GM23338 (cell line): Measurements from ENCODE around the gene ERAP2. TPM values are rescaled to one million over a fixed set of nuclear protein-coding genes. Genes with fewer than 3 reads are reported as not detected.
"Not testable (repeated sequence)": the region's sequence is repeated elsewhere in the genome, so short reads cannot be mapped to it uniquely, and the experiment has no call there.

ENCODE experiments used
- ATAC-seq: fragments of 200-7000 bp; cut with Tn5 transposase; 3 replicates; pipeline ENCODE4 v1.9.1; 2020
- DNase-seq: peaks from one replicate; pipeline ENCODE4 v3.0.0-alpha.2; 2015; ENCODE audit warnings: low spot score
- H2AFZ ChIP-seq: fragments of 200-600 bp; sonication (generic); 2 replicates; pipeline ENCODE4 v1.8.0; 2016; ENCODE audit warnings: antibody characterized with exemption, mild to moderate bottlenecking, moderate library complexity
- H3F3A ChIP-seq: fragments of 200-600 bp; sonication (generic); replicated peaks from 2 replicates; pipeline ENCODE4 v1.8.0; 2017; ENCODE audit warnings: antibody characterized with exemption, mixed run types, low read depth
- H3K27ac ChIP-seq: fragments of 200-600 bp; sonication (generic); 2 replicates; pipeline ENCODE4 v1.6.1; 2016; ENCODE audit warnings: low read depth
- H3K27me3 ChIP-seq: fragments of 200-600 bp; sonication (generic); 2 replicates; pipeline ENCODE4 v1.8.0; 2016; ENCODE audit warnings: mild to moderate bottlenecking, mixed run types, moderate library complexity; ENCODE audit not compliant: insufficient read depth
- H3K36me3 ChIP-seq: fragments of 200-600 bp; sonication (generic); 2 replicates; pipeline ENCODE4 v1.8.0; 2016; ENCODE audit warnings: mild to moderate bottlenecking; ENCODE audit not compliant: insufficient read depth
- H3K4me1 ChIP-seq: fragments of 200-600 bp; sonication (generic); 2 replicates; pipeline ENCODE4 v1.8.0; 2016; ENCODE audit warnings: mild to moderate bottlenecking, moderate library complexity; ENCODE audit not compliant: insufficient read depth
- H3K4me2 ChIP-seq: fragments of 200-600 bp; sonication (generic); 2 replicates; pipeline ENCODE4 v1.7.1; 2017; ENCODE audit warnings: mixed run types
- H3K4me3 ChIP-seq: fragments of 200-600 bp; sonication (generic); 2 replicates; pipeline ENCODE4 v1.6.1; 2016; ENCODE audit warnings: mixed run types
- H3K79me2 ChIP-seq: fragments of 200-600 bp; sonication (generic); replicated peaks from 2 replicates; pipeline ENCODE4 v1.8.0; 2017; ENCODE audit warnings: mild to moderate bottlenecking; ENCODE audit not compliant: insufficient read depth
- H3K9me2 ChIP-seq: fragments of 200-600 bp; sonication (generic); 2 replicates; pipeline ENCODE4 v1.8.0; 2017; ENCODE audit not compliant: insufficient read depth
- H4K20me1 ChIP-seq: fragments of 200-600 bp; sonication (generic); replicated peaks from 2 replicates; pipeline ENCODE4 v1.8.0; 2017; ENCODE audit warnings: mild to moderate bottlenecking; ENCODE audit not compliant: insufficient read depth
- H3K27ac Mint-ChIP-seq: 2 replicates; pipeline ENCODE4 v1.8.0; 2020; ENCODE audit warnings: inconsistent platforms, mild to moderate bottlenecking, moderate library complexity, mixed read lengths
- H3K27me3 Mint-ChIP-seq: 3 replicates; pipeline ENCODE4 v1.8.0; 2022; ENCODE audit warnings: low read depth, mild to moderate bottlenecking, moderate library complexity, mixed read lengths, inconsistent platforms; ENCODE audit not compliant: insufficient read depth, poor library complexity
- H3K36me3 Mint-ChIP-seq: 3 replicates; pipeline ENCODE4 v1.8.0; 2021; ENCODE audit warnings: low read depth, mild to moderate bottlenecking, inconsistent platforms, moderate library complexity, mixed read lengths
- H3K4me1 Mint-ChIP-seq: 3 replicates; pipeline ENCODE4 v1.8.0; 2020; ENCODE audit warnings: mild to moderate bottlenecking, inconsistent platforms, mixed read lengths
- H3K4me3 Mint-ChIP-seq: 3 replicates; pipeline ENCODE4 v1.8.0; 2021; ENCODE audit warnings: moderate library complexity, mild to moderate bottlenecking, inconsistent platforms, mixed read lengths
- H3K9me3 Mint-ChIP-seq: 3 replicates; pipeline ENCODE4 v1.8.0; 2020; ENCODE audit warnings: moderate library complexity, mild to moderate bottlenecking, inconsistent platforms, mixed read lengths
- EZH2 ChIP-seq: fragments of 200-600 bp; sonication (generic); IDR thresholded peaks from one replicate; pipeline ENCODE4 v1.8.0; 2017; ENCODE audit warnings: antibody characterized with exemption, mild to moderate bottlenecking, low read depth; ENCODE audit not compliant: unreplicated experiment
- STAT1 ChIP-seq: IDR thresholded peaks from one replicate; pipeline ENCODE4 v1.6.1; 2016; ENCODE audit warnings: antibody characterized with exemption; ENCODE audit not compliant: unreplicated experiment
- polyA plus RNA-seq: library from polyadenylated mRNA; unstranded; fragments of >200 nt; fragmentation: Nextera tagmentation; extraction: Ambion mirVana; gene quantifications from 2 replicates; pipeline ENCODE4 v1.2.1, GENCODE V29; 2016
- total RNA-seq: library from RNA; depleted of rRNA; stranded (reverse); fragments of >200 nt; shearing (Covaris generic); gene quantifications from 2 replicates; pipeline ENCODE4 v1.2.3, GENCODE V29; 2014
- TF ChIP-seq, protein P1 (sequence below): fragments of 250-450 bp; sonication (Bioruptor Pico); IDR thresholded peaks from 2 replicates; pipeline ENCODE4 v1.5.0; 2020; ENCODE audit warnings: mild to moderate bottlenecking, moderate library complexity

ERAP2 gene
- total and polyA plus RNA-seq, 2 experiments from 2014 or later = 0.73 TPM; not detected in 1

DNA sequence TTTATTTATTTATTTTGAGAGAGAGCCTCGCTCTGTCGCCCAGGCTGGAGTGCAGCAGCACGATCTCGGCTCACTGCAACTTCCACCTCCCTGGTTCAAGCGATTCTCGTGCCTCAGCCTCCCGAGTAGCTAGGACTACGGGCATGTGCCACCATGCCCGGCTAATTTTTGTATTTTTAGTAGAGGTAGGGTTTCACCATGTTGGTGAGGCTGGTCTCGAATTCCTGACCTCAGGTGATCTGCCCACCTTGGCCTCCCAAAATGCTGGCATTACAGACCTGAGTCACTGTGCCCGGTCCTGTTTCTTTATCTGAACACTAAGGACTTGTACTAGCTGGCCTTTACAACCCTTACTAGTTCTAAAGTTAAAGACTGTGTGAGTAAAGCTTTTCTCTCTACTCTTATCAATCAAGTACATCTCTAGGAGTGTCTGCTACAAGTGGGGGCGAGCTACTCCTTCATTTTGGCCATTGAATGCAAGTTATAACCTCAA is 723 bp downstream of the ERAP2 start:
- not testable (repeated sequence) for DNase-seq, H3K27ac Mint-ChIP-seq, H3K27me3 ChIP-seq, H3K4me3 Mint-ChIP-seq, H3K4me2 ChIP-seq, H3F3A ChIP-seq, H3K4me3 ChIP-seq, H3K9me3 Mint-ChIP-seq, H3K27ac ChIP-seq, H3K4me1 Mint-ChIP-seq, ATAC-seq, H3K36me3 ChIP-seq, H3K79me2 ChIP-seq, H4K20me1 ChIP-seq, H3K9me2 ChIP-seq, H3K27me3 Mint-ChIP-seq, H3K4me1 ChIP-seq, H3K36me3 Mint-ChIP-seq
- peak overlapping the region; percentile 43; the same call in 1 of the 2 replicates for H2AFZ ChIP-seq

DNA sequence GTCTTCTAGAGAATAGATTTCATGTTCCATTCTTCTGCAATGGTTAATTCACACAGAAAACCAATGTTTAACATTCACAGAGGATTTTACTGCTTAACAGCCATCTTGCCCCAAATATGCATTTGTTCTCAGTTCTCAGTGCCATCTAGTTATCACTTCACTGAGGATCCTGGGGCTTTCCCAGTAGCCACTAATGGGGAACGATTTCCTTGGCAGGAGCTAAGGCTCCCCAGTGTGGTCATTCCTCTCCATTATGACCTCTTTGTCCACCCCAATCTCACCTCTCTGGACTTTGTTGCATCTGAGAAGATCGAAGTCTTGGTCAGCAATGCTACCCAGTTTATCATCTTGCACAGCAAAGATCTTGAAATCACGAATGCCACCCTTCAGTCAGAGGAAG is 3.4 kb downstream of the ERAP2 start:
- H3K4me1 Mint-ChIP-seq = peaks cover 5% of the 10 kb centered on the region; the same call in 1 of the 3 replicates
- Histone ChIP-seq H2AFZ (peak overlapping the region; percentile 32; the same call in 1 of the 2 replicates), H3K4me2 (no peak overlapping the region), H4K20me1 (no peaks in the 10 kb centered on the region), H3K27me3 (no peaks in the 10 kb centered on the region), H3K4me1 (no peaks in the 10 kb centered on the region; the same call in 1 of the 2 replicates), H3F3A (no peaks in the 10 kb centered on the region), H3K36me3 (no peaks in the 10 kb centered on the region), H3K9me2 (no peaks in the 10 kb centered on the region), H3K27ac (no peak overlapping the region), H3K79me2 (no peaks in the 10 kb centered on the region), H3K4me3 (no peak overlapping the region)
- TF ChIP-seq EZH2 = no peak
- TF ChIP-seq, protein P1, sequence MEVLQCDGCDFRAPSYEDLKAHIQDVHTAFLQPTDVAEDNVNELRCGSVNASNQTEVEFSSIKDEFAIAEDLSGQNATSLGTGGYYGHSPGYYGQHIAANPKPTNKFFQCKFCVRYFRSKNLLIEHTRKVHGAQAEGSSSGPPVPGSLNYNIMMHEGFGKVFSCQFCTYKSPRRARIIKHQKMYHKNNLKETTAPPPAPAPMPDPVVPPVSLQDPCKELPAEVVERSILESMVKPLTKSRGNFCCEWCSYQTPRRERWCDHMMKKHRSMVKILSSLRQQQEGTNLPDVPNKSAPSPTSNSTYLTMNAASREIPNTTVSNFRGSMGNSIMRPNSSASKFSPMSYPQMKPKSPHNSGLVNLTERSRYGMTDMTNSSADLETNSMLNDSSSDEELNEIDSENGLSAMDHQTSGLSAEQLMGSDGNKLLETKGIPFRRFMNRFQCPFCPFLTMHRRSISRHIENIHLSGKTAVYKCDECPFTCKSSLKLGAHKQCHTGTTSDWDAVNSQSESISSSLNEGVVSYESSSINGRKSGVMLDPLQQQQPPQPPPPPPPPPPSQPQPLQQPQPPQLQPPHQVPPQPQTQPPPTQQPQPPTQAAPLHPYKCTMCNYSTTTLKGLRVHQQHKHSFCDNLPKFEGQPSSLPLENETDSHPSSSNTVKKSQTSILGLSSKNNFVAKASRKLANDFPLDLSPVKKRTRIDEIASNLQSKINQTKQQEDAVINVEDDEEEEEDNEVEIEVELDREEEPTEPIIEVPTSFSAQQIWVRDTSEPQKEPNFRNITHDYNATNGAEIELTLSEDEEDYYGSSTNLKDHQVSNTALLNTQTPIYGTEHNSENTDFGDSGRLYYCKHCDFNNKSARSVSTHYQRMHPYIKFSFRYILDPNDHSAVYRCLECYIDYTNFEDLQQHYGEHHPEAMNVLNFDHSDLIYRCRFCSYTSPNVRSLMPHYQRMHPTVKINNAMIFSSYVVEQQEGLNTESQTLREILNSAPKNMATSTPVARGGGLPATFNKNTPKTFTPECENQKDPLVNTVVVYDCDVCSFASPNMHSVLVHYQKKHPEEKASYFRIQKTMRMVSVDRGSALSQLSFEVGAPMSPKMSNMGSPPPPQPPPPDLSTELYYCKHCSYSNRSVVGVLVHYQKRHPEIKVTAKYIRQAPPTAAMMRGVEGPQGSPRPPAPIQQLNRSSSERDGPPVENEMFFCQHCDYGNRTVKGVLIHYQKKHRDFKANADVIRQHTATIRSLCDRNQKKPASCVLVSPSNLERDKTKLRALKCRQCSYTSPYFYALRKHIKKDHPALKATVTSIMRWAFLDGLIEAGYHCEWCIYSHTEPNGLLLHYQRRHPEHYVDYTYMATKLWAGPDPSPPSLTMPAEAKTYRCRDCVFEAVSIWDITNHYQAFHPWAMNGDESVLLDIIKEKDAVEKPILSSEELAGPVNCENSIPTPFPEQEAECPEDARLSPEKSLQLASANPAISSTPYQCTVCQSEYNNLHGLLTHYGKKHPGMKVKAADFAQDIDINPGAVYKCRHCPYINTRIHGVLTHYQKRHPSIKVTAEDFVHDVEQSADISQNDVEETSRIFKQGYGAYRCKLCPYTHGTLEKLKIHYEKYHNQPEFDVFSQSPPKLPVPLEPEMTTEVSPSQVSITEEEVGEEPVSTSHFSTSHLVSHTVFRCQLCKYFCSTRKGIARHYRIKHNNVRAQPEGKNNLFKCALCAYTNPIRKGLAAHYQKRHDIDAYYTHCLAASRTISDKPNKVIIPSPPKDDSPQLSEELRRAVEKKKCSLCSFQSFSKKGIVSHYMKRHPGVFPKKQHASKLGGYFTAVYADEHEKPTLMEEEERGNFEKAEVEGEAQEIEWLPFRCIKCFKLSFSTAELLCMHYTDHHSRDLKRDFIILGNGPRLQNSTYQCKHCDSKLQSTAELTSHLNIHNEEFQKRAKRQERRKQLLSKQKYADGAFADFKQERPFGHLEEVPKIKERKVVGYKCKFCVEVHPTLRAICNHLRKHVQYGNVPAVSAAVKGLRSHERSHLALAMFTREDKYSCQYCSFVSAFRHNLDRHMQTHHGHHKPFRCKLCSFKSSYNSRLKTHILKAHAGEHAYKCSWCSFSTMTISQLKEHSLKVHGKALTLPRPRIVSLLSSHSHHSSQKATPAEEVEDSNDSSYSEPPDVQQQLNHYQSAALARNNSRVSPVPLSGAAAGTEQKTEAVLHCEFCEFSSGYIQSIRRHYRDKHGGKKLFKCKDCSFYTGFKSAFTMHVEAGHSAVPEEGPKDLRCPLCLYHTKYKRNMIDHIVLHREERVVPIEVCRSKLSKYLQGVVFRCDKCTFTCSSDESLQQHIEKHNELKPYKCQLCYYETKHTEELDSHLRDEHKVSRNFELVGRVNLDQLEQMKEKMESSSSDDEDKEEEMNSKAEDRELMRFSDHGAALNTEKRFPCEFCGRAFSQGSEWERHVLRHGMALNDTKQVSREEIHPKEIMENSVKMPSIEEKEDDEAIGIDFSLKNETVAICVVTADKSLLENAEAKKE (CRISPR knock-in tag) = no peak
- TF ChIP-seq STAT1 = no peak
- H3K9me3 Mint-ChIP-seq = no peaks in the 10 kb centered on the region
- H3K27me3 Mint-ChIP-seq = no peaks in the 10 kb centered on the region
- ATAC-seq (no peak), DNase-seq (no peak)
- no peak overlapping the region for H3K4me3 Mint-ChIP-seq
- H3K36me3 Mint-ChIP-seq = no peaks in the 10 kb centered on the region
- H3K27ac Mint-ChIP-seq = no peak overlapping the region
